ENCODE measurements around the gene DAD1.
"Not testable (repeated sequence)": the region's sequence is repeated elsewhere in the genome, so short reads cannot be mapped to it uniquely, and the experiment has no call there.

DAD1 gene

GRCh38 chr14:22589096-22589839 lies at the start of gene DAD1:
Gene DAD1, minus strand, starts transcription at chr14:22589224. Its CDS starts 67 bp downstream, at chr14:22589157.
- DNase-seq = peak; percentile 100

- not testable (repeated sequence) for DNase-seq
Observed at GRCh38 chr14:22635980-22636379, 47.0 kb upstream of the DAD1 start.

- no peak for DNase-seq
Observed at GRCh38 chr14:22634233-22634900, 45.3 kb upstream of the DAD1 start.

- DNase-seq = no peak
Observed at GRCh38 chr14:22630486-22630885, 41.5 kb upstream of the DAD1 start.

- no peak for DNase-seq
Observed at GRCh38 chr14:22630066-22630465, 41.0 kb upstream of the DAD1 start.

- no peak for DNase-seq
Observed at GRCh38 chr14:22629361-22629760, 40.3 kb upstream of the DAD1 start.

GRCh38 chr14:22627506-22628263 lies 38.7 kb upstream of the DAD1 start:
- DNase-seq = no peak

- no peak for DNase-seq
Observed at GRCh38 chr14:22626590-22626989, 37.6 kb upstream of the DAD1 start.

- no peak for DNase-seq
Observed at GRCh38 chr14:22623047-22623446, 34.0 kb upstream of the DAD1 start.

- DNase-seq = no peak
Observed at GRCh38 chr14:22622255-22622654, 33.2 kb upstream of the DAD1 start.

GRCh38 chr14:22615765-22616164 lies 26.7 kb upstream of the DAD1 start:
- not testable (repeated sequence) for DNase-seq

- DNase-seq = no peak
Observed at GRCh38 chr14:22614240-22614799, 25.3 kb upstream of the DAD1 start.

- DNase-seq = no peak
Observed at GRCh38 chr14:22613736-22614239, 24.8 kb upstream of the DAD1 start.

GRCh38 chr14:22613106-22613695 lies 24.2 kb upstream of the DAD1 start:
- DNase-seq = no peak

- no peak for DNase-seq
Observed at GRCh38 chr14:22610931-22611330, 21.9 kb upstream of the DAD1 start.

- no peak for DNase-seq
Observed at GRCh38 chr14:22607291-22607690, 18.3 kb upstream of the DAD1 start.

- no peak for DNase-seq
Observed at GRCh38 chr14:22606380-22606779, 17.4 kb upstream of the DAD1 start.

GRCh38 chr14:22602862-22603261 lies 13.8 kb upstream of the DAD1 start:
- DNase-seq = no peak

GRCh38 chr14:22601996-22602395 lies 13.0 kb upstream of the DAD1 start:
- DNase-seq = no peak

GRCh38 chr14:22601456-22601855 lies 12.4 kb upstream of the DAD1 start:
- no peak for DNase-seq

- DNase-seq = no peak
Observed at GRCh38 chr14:22600027-22600426, 11.0 kb upstream of the DAD1 start.

GRCh38 chr14:22599349-22599748 lies 10.3 kb upstream of the DAD1 start:
- no peak for DNase-seq

GRCh38 chr14:22598896-22599244 lies 9.8 kb upstream of the DAD1 start:
- DNase-seq = no peak

Measured in NCI-H2107 (cell line).